Thymus (tissue), 11 donors: Measurements from ENCODE around the gene PLEKHH2. TPM values are rescaled to one million over a fixed set of nuclear protein-coding genes. Genes with fewer than 3 reads are reported as not detected.

Source experiments
- DNase-seq, 9 donors: peaks; one replicate each; pipeline ENCODE4 v3.0.0-alpha.2; 2013; ENCODE audit warnings: low spot score in 9 of 9, low read depth in 6 of 9, missing footprints in 1 of 9
- H3K27ac ChIP-seq, 2 donors: one replicate each; pipeline ENCODE4 v1.5.1; 2013; ENCODE audit warnings: control low read depth in 1 of 2, low read depth in 1 of 2, low read length in 1 of 2, mild to moderate bottlenecking in 1 of 2, moderate library complexity in 1 of 2
- H3K27me3 ChIP-seq, 2 donors: one replicate each; pipeline ENCODE4 v1.5.1; 2013; ENCODE audit warnings: low read length in 1 of 2; ENCODE audit not compliant: control insufficient read depth in 2 of 2, insufficient read depth in 1 of 2
- H3K36me3 ChIP-seq, 2 donors: one replicate each; pipeline ENCODE4 v1.5.1; 2013; ENCODE audit warnings: low read length in 1 of 2, mild to moderate bottlenecking in 1 of 2, moderate library complexity in 1 of 2; ENCODE audit not compliant: control insufficient read depth in 2 of 2, insufficient read depth in 2 of 2
- H3K4me1 ChIP-seq, 2 donors: one replicate each; pipeline ENCODE4 v1.5.1; 2013; ENCODE audit warnings: low read length in 2 of 2; ENCODE audit not compliant: control insufficient read depth in 2 of 2, insufficient read depth in 2 of 2
- H3K4me3 ChIP-seq, 2 donors: one replicate each; pipeline ENCODE4 v1.5.1; 2013; ENCODE audit warnings: low read length in 2 of 2, control low read depth in 1 of 2, mild to moderate bottlenecking in 1 of 2
- H3K9me3 ChIP-seq, 2 donors: one replicate each; pipeline ENCODE4 v1.5.1; 2013; ENCODE audit warnings: low read length in 1 of 2, mild to moderate bottlenecking in 1 of 2; ENCODE audit not compliant: control insufficient read depth in 2 of 2, insufficient read depth in 1 of 2
- WGBS: extraction: QIAGEN DNeasy Blood & Tissue Kit; methylation state at CpG from one replicate; pipeline ENCODE4 v1.1.7; 2013; 5-methylcytosine and 5-hydroxymethylcytosine counted together
- polyA plus RNA-seq: library from polyadenylated mRNA; stranded (reverse); fragments of 200-250 nt; gene quantifications from one replicate; pipeline ENCODE4 v1.2.3, GENCODE V29; 2013
- total RNA-seq: library from RNA; stranded (reverse); fragments of 120-200 nt; gene quantifications from one replicate; pipeline ENCODE4 v1.2.4, GENCODE V29; 2013
- donor health status: healthy.

The PLEKHH2 gene
- total and polyA plus RNA-seq, 2 donors: 0.66 to 1.1 TPM

DNA sequence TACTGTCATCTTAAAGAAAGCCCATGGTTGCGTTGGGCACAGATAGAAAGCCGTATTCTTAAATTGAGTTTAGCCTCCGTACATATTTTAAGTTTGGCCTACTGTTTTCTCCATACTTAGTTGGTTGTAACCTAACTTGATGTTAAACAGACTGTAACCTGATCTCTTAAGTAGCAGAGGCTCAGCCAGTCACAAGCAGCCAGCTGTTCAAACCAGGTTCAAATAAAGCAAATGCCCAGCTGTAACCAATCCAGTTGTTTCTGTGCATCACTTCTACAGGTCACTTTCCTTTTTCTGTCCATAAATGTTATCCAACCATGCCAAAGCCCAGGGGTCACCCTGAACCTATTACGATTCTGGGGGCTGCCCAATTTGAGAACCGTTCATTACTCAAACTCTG, 31.2 kb upstream of the PLEKHH2 start:
- no peak overlapping the region for H3K4me3 ChIP-seq
- no peak overlapping the region for H3K27ac ChIP-seq
- no peaks in the 10 kb centered on the region for H3K27me3 ChIP-seq
- H3K36me3 ChIP-seq: no peaks in the 10 kb centered on the region
- no peak for DNase-seq
- WGBS: 97% methylated on average over 5 of the region's 5 CpGs
- H3K9me3 ChIP-seq: no peaks in the 10 kb centered on the region
- no peaks in the 10 kb centered on the region for H3K4me1 ChIP-seq

DNA sequence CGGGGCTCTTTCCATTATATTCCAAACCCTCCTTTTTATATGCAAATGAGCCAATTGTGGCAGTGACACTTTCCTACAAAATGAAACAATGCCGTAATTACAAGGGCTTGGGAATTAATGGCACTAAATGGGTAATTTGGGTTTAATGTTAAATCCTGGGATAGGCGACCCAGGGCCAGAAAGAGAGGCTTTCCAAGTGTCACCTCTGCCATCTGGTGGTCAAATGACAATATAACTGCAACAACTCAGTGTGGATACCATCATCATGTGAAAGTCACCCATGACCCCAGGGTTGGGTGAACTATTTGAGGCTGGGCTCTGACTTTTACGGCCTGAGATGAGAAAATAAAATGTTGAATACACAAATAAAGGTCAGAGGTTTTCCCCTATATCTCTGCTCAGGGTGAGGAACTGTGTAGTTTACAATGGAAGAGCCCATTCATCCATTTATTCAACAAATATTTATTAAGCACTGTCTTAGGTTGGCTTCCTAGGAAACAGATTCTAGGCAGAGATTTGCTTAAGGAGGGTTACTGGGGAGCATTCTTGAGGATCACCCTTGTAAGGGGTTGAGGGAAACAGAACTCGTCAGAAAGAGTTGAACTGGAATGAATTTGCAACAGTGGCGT, 27.7 kb upstream of the PLEKHH2 start:
- 57% methylated on average over 6 of the region's 6 CpGs for WGBS

DNA sequence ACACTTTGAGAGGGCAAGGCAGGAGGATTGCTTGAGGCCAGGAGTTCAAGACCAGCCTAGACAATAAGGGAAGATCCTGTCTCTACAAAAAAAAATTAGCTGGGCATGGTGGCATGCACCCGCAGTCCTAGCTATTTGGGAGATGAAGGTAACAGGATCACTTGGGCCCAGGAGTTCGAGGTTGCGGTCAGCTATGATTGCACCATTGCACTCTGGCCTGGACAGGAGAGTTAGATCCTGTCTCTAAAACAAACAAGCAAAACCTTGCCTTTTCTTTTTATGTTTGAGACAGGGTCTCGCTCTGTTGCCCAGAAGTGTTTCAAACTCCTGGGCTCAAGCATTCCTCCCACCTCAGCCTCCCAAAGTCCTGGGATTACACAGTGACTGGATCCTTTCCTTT, 26.7 kb upstream of the PLEKHH2 start:
- Histone ChIP-seq H3K4me3 (no peak overlapping the region), H3K36me3 (no peaks in the 10 kb centered on the region), H3K27ac (no peak overlapping the region), H3K9me3 (no peaks in the 10 kb centered on the region), H3K4me1 (no peaks in the 10 kb centered on the region), H3K27me3 (no peaks in the 10 kb centered on the region)
- 97% methylated on average over 4 of the region's 4 CpGs for WGBS
- no peak for DNase-seq

More for the DNA sequence above, 27.7 kb upstream of the PLEKHH2 start:
- peak in 6 of 9 donors; percentile 11 to 63 (median 34) for DNase-seq
- Histone ChIP-seq H3K27ac (no peak overlapping the region), H3K4me3 (no peak overlapping the region), H3K27me3 (no peaks in the 10 kb centered on the region), H3K36me3 (no peaks in the 10 kb centered on the region), H3K4me1 (no peaks in the 10 kb centered on the region), H3K9me3 (no peaks in the 10 kb centered on the region)

DNA sequence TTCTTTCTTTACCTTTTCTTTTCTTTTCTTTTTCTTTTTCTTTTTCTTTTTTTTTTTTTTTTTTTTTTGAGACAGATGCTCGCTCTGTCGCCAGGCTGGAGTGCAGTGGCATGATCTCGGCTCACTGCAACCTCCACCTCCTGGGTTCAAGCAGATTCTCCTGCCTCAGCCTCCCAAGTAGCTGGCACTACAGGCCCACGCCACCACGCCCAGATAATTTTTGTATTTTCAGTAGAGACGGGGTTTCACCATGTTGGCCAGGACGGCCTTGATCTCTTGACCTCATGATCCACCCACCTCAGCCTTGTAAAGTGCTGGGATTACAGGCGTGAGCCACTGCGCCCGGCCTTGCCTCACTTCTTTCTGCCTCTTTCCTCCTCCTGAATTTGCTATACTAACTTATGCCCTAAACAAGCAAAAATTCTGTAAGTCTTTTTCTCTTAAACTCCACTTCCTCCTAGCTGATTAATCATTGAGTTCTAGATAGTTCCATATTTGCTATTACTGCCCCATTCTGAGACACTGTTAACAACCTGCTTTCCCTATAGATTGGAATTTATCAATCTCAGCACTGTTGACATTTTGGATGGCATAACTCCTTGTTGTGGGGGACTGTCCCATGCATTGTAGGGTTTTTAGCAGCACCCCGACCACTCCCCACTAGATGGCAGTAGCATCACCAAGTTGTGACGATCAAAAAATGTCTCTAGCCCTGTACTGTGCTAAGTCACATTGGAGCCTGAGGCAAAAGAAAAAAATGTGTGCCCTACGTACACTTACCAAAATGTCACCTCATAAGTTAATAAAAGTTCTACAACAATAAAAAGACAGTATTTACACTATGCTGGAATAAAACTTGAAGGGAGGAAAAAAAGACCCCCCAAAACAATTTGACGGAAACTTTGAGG, 24.8 kb upstream of the PLEKHH2 start:
- H3K4me3 ChIP-seq: no peak overlapping the region
- no peaks in the 10 kb centered on the region for H3K9me3 ChIP-seq
- H3K36me3 ChIP-seq: no peaks in the 10 kb centered on the region
- H3K4me1 ChIP-seq: no peaks in the 10 kb centered on the region
- no peak overlapping the region for H3K27ac ChIP-seq
- WGBS: 73% methylated on average over 14 of the region's 14 CpGs
- H3K27me3 ChIP-seq: no peaks in the 10 kb centered on the region
- peak in 8 of 9 donors; percentile 41 to 81 (median 68) for DNase-seq

DNA sequence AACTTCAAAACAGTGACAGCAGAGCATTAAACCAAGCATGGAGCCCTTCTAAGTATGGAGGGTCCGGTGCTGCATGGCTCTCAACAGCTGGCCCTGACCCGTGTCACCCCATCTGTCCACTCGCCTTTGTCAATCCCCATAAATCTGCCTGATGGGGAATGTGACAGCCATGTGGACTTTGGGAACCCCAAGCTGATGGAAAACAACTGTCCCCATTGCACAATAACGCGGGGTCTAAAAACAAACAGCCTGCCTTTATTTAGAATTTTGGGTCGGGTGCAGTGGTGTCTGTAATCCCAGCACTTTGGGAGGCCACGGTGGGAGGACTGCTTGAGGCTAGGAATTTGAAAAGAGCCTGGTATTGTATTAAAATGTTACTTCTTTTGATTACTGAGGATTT, 24.1 kb upstream of the PLEKHH2 start:
- no peaks in the 10 kb centered on the region for H3K27me3 ChIP-seq
- no peaks in the 10 kb centered on the region for H3K36me3 ChIP-seq
- H3K4me3 ChIP-seq: no peak overlapping the region
- H3K4me1 ChIP-seq: no peaks in the 10 kb centered on the region
- no peaks in the 10 kb centered on the region for H3K9me3 ChIP-seq
- whole genome bisulfite sequencing: 92% methylated on average over 7 of the region's 7 CpGs
- H3K27ac ChIP-seq: no peak overlapping the region
- DNase-seq: no peak

DNA sequence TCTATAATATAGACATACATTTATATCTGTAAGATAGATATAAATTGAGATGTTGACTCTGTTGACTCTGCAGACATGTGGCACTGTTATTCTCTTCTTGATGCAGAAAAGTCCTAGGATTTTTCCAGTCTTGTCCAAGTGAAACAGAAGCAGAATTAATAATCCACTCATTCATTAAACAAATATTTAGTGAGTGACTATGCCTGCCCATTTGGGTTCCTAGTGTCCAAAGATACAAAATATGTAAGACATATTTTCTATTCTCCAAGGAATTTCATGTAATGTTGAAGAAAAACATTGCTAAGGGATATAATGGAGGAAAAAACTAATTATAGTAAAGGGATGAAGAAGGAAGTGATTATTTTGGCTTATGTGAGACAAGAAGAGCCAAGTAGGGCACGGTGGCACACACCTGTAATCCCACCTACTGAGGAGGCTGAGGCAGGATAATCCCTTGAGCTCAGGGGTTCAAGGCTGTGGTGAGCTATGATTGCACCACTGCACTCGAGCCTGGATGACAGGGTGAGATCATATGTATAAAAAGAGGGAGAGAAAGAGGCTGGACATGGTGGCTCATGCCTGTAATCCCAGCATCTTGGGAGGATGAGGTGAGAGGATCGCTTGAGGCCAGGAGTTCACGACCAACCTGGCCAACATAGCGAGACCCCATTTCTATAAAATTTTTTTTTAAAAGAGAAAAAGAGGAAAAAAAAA, 19.9 kb upstream of the PLEKHH2 start:
- peaks cover 0 to 2% of the 10 kb centered on the region in 2 donors for H3K27me3 ChIP-seq
- H3K4me1 ChIP-seq: no peaks in the 10 kb centered on the region
- no peaks in the 10 kb centered on the region for H3K36me3 ChIP-seq
- no peaks in the 10 kb centered on the region for H3K9me3 ChIP-seq
- no peak overlapping the region for H3K4me3 ChIP-seq
- no peak overlapping the region for H3K27ac ChIP-seq
- no peak for DNase-seq
- 87% methylated on average over 5 of the region's 5 CpGs for WGBS

DNA sequence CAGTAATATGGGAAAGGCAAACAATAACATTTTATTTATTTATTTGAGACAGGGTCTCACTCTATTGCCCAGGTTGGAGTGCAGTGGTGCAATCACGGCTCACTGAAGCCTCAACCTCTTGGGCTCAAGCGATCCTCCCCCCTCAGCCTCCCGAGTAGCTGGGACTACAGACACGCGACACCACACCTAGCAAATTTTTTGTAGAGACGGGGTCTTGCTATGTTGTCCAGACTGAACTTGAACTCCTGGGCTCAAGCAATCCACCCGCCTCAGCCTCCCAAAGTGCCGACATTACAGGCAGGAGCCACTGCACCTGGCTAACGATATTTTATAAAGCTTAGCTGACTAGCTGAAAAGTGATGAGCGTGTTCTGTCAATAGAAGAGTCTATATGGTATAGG, 17.5 kb upstream of the PLEKHH2 start:
- H3K36me3 ChIP-seq: no peaks in the 10 kb centered on the region
- no peak overlapping the region for H3K4me3 ChIP-seq
- H3K27me3 ChIP-seq: peaks cover 0 to 2% of the 10 kb centered on the region in 2 donors
- DNase-seq: no peak
- H3K4me1 ChIP-seq: no peaks in the 10 kb centered on the region
- H3K9me3 ChIP-seq: no peaks in the 10 kb centered on the region
- H3K27ac ChIP-seq: no peak overlapping the region
- 96% methylated on average over 10 of the region's 10 CpGs for WGBS

DNA sequence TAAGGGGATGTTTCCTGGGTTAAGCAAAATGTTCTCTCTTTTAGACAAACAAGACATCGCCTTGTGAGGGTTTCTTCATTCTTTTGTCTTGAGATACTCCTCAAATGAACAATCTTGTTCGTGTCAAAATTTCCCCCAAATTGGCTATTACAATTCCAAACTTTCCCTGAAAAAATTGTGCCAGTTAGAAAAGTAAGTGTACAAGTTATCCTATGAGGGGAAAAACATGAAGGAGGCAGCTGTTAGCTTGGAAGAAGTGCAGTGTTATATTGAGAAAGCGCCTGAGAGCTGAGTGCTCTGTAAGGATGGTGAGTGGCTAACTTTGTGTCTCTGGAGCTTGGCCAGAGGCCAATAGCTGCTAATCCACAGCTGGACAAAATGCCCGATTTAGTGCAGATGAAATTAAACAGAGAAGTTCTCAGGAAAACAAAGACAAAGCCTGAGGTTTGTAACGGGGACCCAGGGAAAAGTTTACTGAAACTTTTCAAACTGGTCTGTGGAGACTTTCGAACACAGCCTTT, 14.1 kb upstream of the PLEKHH2 start:
- H3K36me3 ChIP-seq: no peaks in the 10 kb centered on the region
- WGBS: 86% methylated on average over 6 of the region's 6 CpGs
- no peak overlapping the region for H3K4me3 ChIP-seq
- H3K4me1 ChIP-seq: no peaks in the 10 kb centered on the region
- peaks cover 0 to 2% of the 10 kb centered on the region in 2 donors for H3K27me3 ChIP-seq
- no peaks in the 10 kb centered on the region for H3K9me3 ChIP-seq
- DNase-seq: no peak
- no peak overlapping the region for H3K27ac ChIP-seq
